ENCODE results near the gene TBC1D26. TPM values are rescaled to one million over a fixed set of nuclear protein-coding genes. Genes with fewer than 3 reads are reported as not detected.

The TBC1D26 gene
- total RNA-seq, 1 donor from 2014 or later: 0.78 TPM

Other genes starting within 250 kb of the TBC1D26 start
- 22.1 and 26.4 TPM in 2 replicates for gene TVP23C, start 168.8 kb upstream of the TBC1D26 start, total RNA-seq
- 0.40 TPM in 1 of 2 replicates, not detected in the other for gene FBXW10B, start 112.6 kb upstream of the TBC1D26 start, total RNA-seq
- 23.5 and 26.3 TPM in 2 replicates for gene TRIM16, start 48.0 kb upstream of the TBC1D26 start, total RNA-seq
- gene ZNF286A, start 32.5 kb upstream of the TBC1D26 start, total RNA-seq: 38.5 and 39.0 TPM in 2 replicates
- 8.9 TPM in 2 replicates for gene ADORA2B, start 212.8 kb downstream of the TBC1D26 start, total RNA-seq